ENCODE measurements around the gene PIK3AP1.

DNA sequence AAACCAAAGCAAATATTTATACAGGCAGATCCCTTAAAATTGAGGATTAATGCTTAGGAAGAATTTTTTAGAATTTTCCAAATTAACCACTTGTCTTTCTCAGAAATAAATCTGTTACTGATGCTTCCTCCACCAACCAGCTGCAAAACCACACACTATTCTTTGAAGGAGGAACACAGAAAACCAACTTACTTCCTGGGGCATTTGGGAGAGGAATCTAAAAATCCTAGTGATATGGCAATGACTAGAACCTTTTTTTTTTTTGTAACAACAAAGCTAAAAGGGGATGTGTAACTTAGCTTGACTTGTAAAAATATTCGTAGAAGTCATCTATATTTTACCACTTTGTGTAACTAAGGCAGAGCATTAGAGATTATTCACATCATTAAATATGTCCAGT lies 128.4 kb downstream of the PIK3AP1 start:
- TF ChIP-seq EZH2 (IDR thresholded peaks at IDR 0.05) (no peak), POLR2AphosphoS5 (IDR thresholded peaks at IDR 0.05; ENCODE audit: borderline replicate concordance, low read depth, low read length) (no peak), FOXP2 (optimal IDR thresholded peaks at IDR 0.05; ENCODE audit: control extremely low read depth, extremely low read length, insufficient read depth) (no peak)

All from SK-N-MC (cell line).